Measurements from ENCODE around the gene HSPB8. TPM values are rescaled to one million over a fixed set of nuclear protein-coding genes. Genes with fewer than 3 reads are reported as not detected.

Gene HSPB8
- total RNA-seq, 2 experiments from 2014 or later, result not detected

- H3K27me3 Mint-ChIP-seq, result no peaks in the 10 kb centered on the region
- ChIA-PET CTCF (no interaction called here), POLR2A (no interaction called here)
- intact Hi-C loops (cut with micrococcal nuclease), result no loop called here
- no peaks in the 10 kb centered on the region for H3K4me1 Mint-ChIP-seq (ENCODE audit: low read depth)
- no peak for ATAC-seq
- H3K4me3 Mint-ChIP-seq, result no peak overlapping the region
- no peak overlapping the region for H3K27ac Mint-ChIP-seq
- no peak for DNase-seq
- no peaks in the 10 kb centered on the region for H3K9me3 Mint-ChIP-seq
- H3K36me3 Mint-ChIP-seq (ENCODE audit: low read depth), result no peaks in the 10 kb centered on the region
- no peak for TF ChIP-seq CTCF (IDR thresholded peaks at IDR 0.05)
Observed at GRCh38 chr12:119200601-119201000, 21.9 kb downstream of the HSPB8 start.

GRCh38 chr12:119201789-119202543 is 23.2 kb downstream of the HSPB8 start:
- no peaks in the 10 kb centered on the region for H3K4me1 Mint-ChIP-seq (ENCODE audit: low read depth)
- no peaks in the 10 kb centered on the region for H3K9me3 Mint-ChIP-seq
- intact Hi-C loops (cut with micrococcal nuclease), result no loop called here
- H3K4me3 Mint-ChIP-seq, result no peak overlapping the region
- no peaks in the 10 kb centered on the region for H3K27me3 Mint-ChIP-seq
- DNase-seq (no peak), ATAC-seq (no peak)
- CTCF ChIA-PET, result no interaction called here
- TF ChIP-seq CTCF (IDR thresholded peaks at IDR 0.05), result no peak
- POLR2A ChIA-PET, result no interaction called here
- no peak overlapping the region for H3K27ac Mint-ChIP-seq
- no peaks in the 10 kb centered on the region for H3K36me3 Mint-ChIP-seq (ENCODE audit: low read depth)

- ATAC-seq, result no peak
- Mint-ChIP-seq H3K9me3 (no peaks in the 10 kb centered on the region), H3K4me1 (ENCODE audit: low read depth) (no peaks in the 10 kb centered on the region), H3K36me3 (ENCODE audit: low read depth) (no peaks in the 10 kb centered on the region), H3K27ac (no peak overlapping the region), H3K27me3 (no peaks in the 10 kb centered on the region), H3K4me3 (no peak overlapping the region)
- ChIA-PET POLR2A (no interaction called here), CTCF (no interaction called here)
- DNase-seq, result no peak
- TF ChIP-seq CTCF (IDR thresholded peaks at IDR 0.05), result no peak
- intact Hi-C loops (cut with micrococcal nuclease), result no loop called here
Observed at GRCh38 chr12:119202544-119202943, 23.8 kb downstream of the HSPB8 start.

GRCh38 chr12:119204131-119204530 is 25.4 kb downstream of the HSPB8 start:
- no peak for TF ChIP-seq CTCF (IDR thresholded peaks at IDR 0.05)
- intact Hi-C loops (cut with micrococcal nuclease), result no loop called here
- H3K4me1 Mint-ChIP-seq (ENCODE audit: low read depth), result no peaks in the 10 kb centered on the region
- H3K9me3 Mint-ChIP-seq, result no peaks in the 10 kb centered on the region
- H3K27me3 Mint-ChIP-seq, result no peaks in the 10 kb centered on the region
- no peak overlapping the region for H3K27ac Mint-ChIP-seq
- DNase-seq, result no peak
- POLR2A ChIA-PET, result no interaction called here
- H3K4me3 Mint-ChIP-seq, result no peak overlapping the region
- ATAC-seq, result no peak
- CTCF ChIA-PET, result no interaction called here
- H3K36me3 Mint-ChIP-seq (ENCODE audit: low read depth), result no peaks in the 10 kb centered on the region

GRCh38 chr12:119204671-119205285 is 26.0 kb downstream of the HSPB8 start:
- POLR2A ChIA-PET, result no interaction called here

More at GRCh38 chr12:119204671-119205285, 26.0 kb downstream of the HSPB8 start:
- DNase-seq, result no peak
- Mint-ChIP-seq H3K36me3 (ENCODE audit: low read depth) (no peaks in the 10 kb centered on the region), H3K9me3 (no peaks in the 10 kb centered on the region), H3K27ac (no peak overlapping the region), H3K27me3 (no peaks in the 10 kb centered on the region), H3K4me3 (no peak overlapping the region), H3K4me1 (ENCODE audit: low read depth) (no peaks in the 10 kb centered on the region)
- TF ChIP-seq CTCF (IDR thresholded peaks at IDR 0.05), result no peak
- CTCF ChIA-PET, result no interaction called here
- ATAC-seq, result no peak
- intact Hi-C loops (cut with micrococcal nuclease), result no loop called here
